IMR-90 (cell line): Measurements from ENCODE around the gene SNRNP25. TPM values are rescaled to one million over a fixed set of nuclear protein-coding genes. Genes with fewer than 3 reads are reported as not detected.

Experiments
- ATAC-seq: fragments of 200-7000 bp; cut with Tn5 transposase; 2 replicates; pipeline ENCODE4 v1.9.1; 2020; ENCODE audit warnings: low read depth, mild to moderate bottlenecking, moderate library complexity
- BruUV-seq: library from RNA; stranded (reverse); fragments of 400-500 nt; replicated peaks from 2 replicates; lab custom pipeline; 2021; lab: Mats Ljungman, UMichigan
- CTCF ChIA-PET: fragments of 300-600 bp; formaldehyde crosslinking; extraction: SDS; loops from one replicate; lab custom pipeline; 2021; ENCODE audit warnings: antibody characterized with exemption; lab: Yijun Ruan, JAX
- POLR2A ChIA-PET: fragments of 300-600 bp; sonication (Branson Sonifier 250); formaldehyde crosslinking; loops from one replicate; lab custom pipeline; 2022; ENCODE audit warnings: antibody characterized with exemption; ENCODE audit not compliant: unreplicated experiment; lab: Charles Lee
- DNase-seq: peaks from one replicate; pipeline ENCODE4 v3.0.0; 2013
- H2AFZ ChIP-seq: replicated peaks from 2 replicates; pipeline ENCODE3; 2013; ENCODE audit warnings: low read length, mild to moderate bottlenecking; ENCODE audit not compliant: poor library complexity
- H2AK5ac ChIP-seq: 2 replicates; pipeline ENCODE4 v1.6.1; 2013; ENCODE audit warnings: low read depth, low read length, inconsistent platforms
- H2AK9ac ChIP-seq: replicated peaks from 2 replicates; pipeline ENCODE3; 2013; ENCODE audit warnings: mild to moderate bottlenecking, low read depth, low read length, moderate library complexity; ENCODE audit not compliant: poor library complexity
- H2BK120ac ChIP-seq: 2 replicates; pipeline ENCODE4 v1.6.1; 2013; ENCODE audit warnings: low read depth, low read length, inconsistent platforms
- H2BK15ac ChIP-seq: 3 replicates; pipeline ENCODE4 v1.6.1; 2013; ENCODE audit warnings: low read depth, low read length, inconsistent platforms
- H2BK20ac ChIP-seq: 2 replicates; pipeline ENCODE4 v1.6.1; 2013; ENCODE audit warnings: low read depth, mild to moderate bottlenecking, inconsistent platforms, low read length, moderate library complexity
- H2BK5ac ChIP-seq: 2 replicates; pipeline ENCODE4 v1.6.1; 2013; ENCODE audit warnings: mild to moderate bottlenecking, low read depth, low read length, inconsistent platforms; ENCODE audit not compliant: poor library complexity, severe bottlenecking
- H3K14ac ChIP-seq: replicated peaks from 2 replicates; pipeline ENCODE4 v1.6.1; 2013; ENCODE audit warnings: low read depth, low read length, inconsistent platforms
- H3K18ac ChIP-seq: 2 replicates; pipeline ENCODE4 v1.6.1; 2013; ENCODE audit warnings: low read depth, low read length, control low read depth
- H3K23ac ChIP-seq: 2 replicates; pipeline ENCODE4 v1.6.1; 2013; ENCODE audit warnings: low read depth, low read length, inconsistent platforms
- H3K27ac ChIP-seq: 2 replicates; pipeline ENCODE4 v1.5.1; 2013; ENCODE audit warnings: mild to moderate bottlenecking, control low read depth, low read length; ENCODE audit not compliant: insufficient read depth
- H3K27me3 ChIP-seq: 2 replicates; pipeline ENCODE4 v1.6.1; 2013; ENCODE audit warnings: low read length; ENCODE audit not compliant: control insufficient read depth, insufficient read depth
- H3K36me3 ChIP-seq: 2 replicates; pipeline ENCODE4 v1.6.1; 2013; ENCODE audit warnings: low read length, mixed read lengths; ENCODE audit not compliant: control insufficient read depth, insufficient read depth
- H3K4ac ChIP-seq: 2 replicates; pipeline ENCODE4 v1.6.1; 2013; ENCODE audit warnings: low read depth, low read length, inconsistent platforms
- H3K4me1 ChIP-seq: 2 replicates; pipeline ENCODE4 v1.6.1; 2013; ENCODE audit warnings: low read length, mixed read lengths; ENCODE audit not compliant: control insufficient read depth, insufficient read depth
- H3K4me2 ChIP-seq: 2 replicates; pipeline ENCODE4 v1.6.1; 2013; ENCODE audit warnings: low read depth, mild to moderate bottlenecking, control low read depth, low read length, moderate library complexity
- H3K4me3 ChIP-seq: 2 replicates; pipeline ENCODE4 v1.5.1; 2013; ENCODE audit warnings: low read depth, mild to moderate bottlenecking, control low read depth, low read length, moderate library complexity; ENCODE audit not compliant: insufficient read depth
- H3K56ac ChIP-seq: 2 replicates; pipeline ENCODE4 v1.6.1; 2013; ENCODE audit warnings: low read length, inconsistent platforms; ENCODE audit not compliant: insufficient read depth; ENCODE audit errors: extremely low read depth
- H3K79me1 ChIP-seq, 2 experiments: 2 replicates each; pipeline ENCODE4 v1.6.1; 2013; ENCODE audit warnings: low read length in 2 of 2, inconsistent platforms in 1 of 2, low read depth in 1 of 2
- H3K9ac ChIP-seq: 2 replicates; pipeline ENCODE4 v1.6.1; 2013; ENCODE audit warnings: low read depth, low read length, control low read depth
- H3K9me1 ChIP-seq: 2 replicates; pipeline ENCODE4 v1.6.1; 2013; ENCODE audit warnings: low read length, inconsistent platforms; ENCODE audit not compliant: insufficient read depth
- H3K9me3 ChIP-seq: 2 replicates; pipeline ENCODE4 v1.6.1; 2013; ENCODE audit warnings: low read length; ENCODE audit not compliant: control insufficient read depth, insufficient read depth
- H4K20me1 ChIP-seq: 2 replicates; pipeline ENCODE4 v1.6.1; 2013; ENCODE audit warnings: low read length, inconsistent platforms; ENCODE audit not compliant: insufficient read depth
- H4K5ac ChIP-seq: 2 replicates; pipeline ENCODE4 v1.6.1; 2013; ENCODE audit warnings: mild to moderate bottlenecking, low read depth, low read length, control low read depth
- H4K8ac ChIP-seq, 2 experiments: 2 replicates each; pipeline ENCODE4 v1.6.1; 2013; ENCODE audit warnings: low read depth in 2 of 2, low read length in 2 of 2, control low read depth in 1 of 2, inconsistent platforms in 1 of 2
- H4K91ac ChIP-seq: 2 replicates; pipeline ENCODE4 v1.6.1; 2013; ENCODE audit warnings: low read depth, low read length, inconsistent platforms; ENCODE audit not compliant: insufficient read depth
- BHLHE40 ChIP-seq: fragments of 150-350 bp; IDR thresholded peaks from 2 replicates; pipeline ENCODE4 v1.6.1; 2016; ENCODE audit warnings: mild to moderate bottlenecking, low read depth, low read length
- CEBPB ChIP-seq: IDR thresholded peaks from 2 replicates; pipeline ENCODE4 v1.6.1; 2012; ENCODE audit warnings: low read depth, low read length, improper control_type of control experiment
- CHD1 ChIP-seq: IDR thresholded peaks from 2 replicates; pipeline ENCODE4 v1.6.1; 2012; ENCODE audit warnings: low read depth, low read length, improper control_type of control experiment
- CTCF ChIP-seq: conservative IDR thresholded peaks from 2 replicates; pipeline ENCODE4 v1.5.1; 2012; ENCODE audit warnings: mild to moderate bottlenecking, low read depth, low read length, improper control_type of control experiment
- FOS ChIP-seq: fragments of 150-350 bp; IDR thresholded peaks from 2 replicates; pipeline ENCODE4 v1.6.1; 2016; ENCODE audit warnings: low read depth, low read length
- MAFK ChIP-seq: IDR thresholded peaks from 2 replicates; pipeline ENCODE4 v1.6.1; 2012; ENCODE audit warnings: low read depth, low read length, improper control_type of control experiment
- MAZ ChIP-seq: IDR thresholded peaks from 2 replicates; pipeline ENCODE4 v1.6.1; 2012; ENCODE audit warnings: low read depth, mild to moderate bottlenecking, low read length, improper control_type of control experiment, moderate library complexity, borderline replicate concordance
- MXI1 ChIP-seq: IDR thresholded peaks from 2 replicates; pipeline ENCODE4 v1.6.1; 2012; ENCODE audit warnings: low read depth, mild to moderate bottlenecking, low read length, moderate library complexity, borderline replicate concordance
- NFE2L2 ChIP-seq: fragments of 150-350 bp; IDR thresholded peaks from 2 replicates; pipeline ENCODE4 v1.6.1; 2016; ENCODE audit warnings: low read depth, mild to moderate bottlenecking, low read length
- POLR2A ChIP-seq: IDR thresholded peaks from 2 replicates; pipeline ENCODE4 v1.6.1; 2012; ENCODE audit warnings: mild to moderate bottlenecking, low read depth, low read length
- RAD21 ChIP-seq: IDR thresholded peaks from 2 replicates; pipeline ENCODE4 v1.6.1; 2012; ENCODE audit warnings: low read length, improper control_type of control experiment
- RCOR1 ChIP-seq: IDR thresholded peaks from 2 replicates; pipeline ENCODE4 v1.6.1; 2012; ENCODE audit warnings: mild to moderate bottlenecking, low read length, improper control_type of control experiment; ENCODE audit not compliant: insufficient replicate concordance
- RFX5 ChIP-seq: IDR thresholded peaks from 2 replicates; pipeline ENCODE4 v1.8.0; 2012; ENCODE audit warnings: low read depth, mild to moderate bottlenecking, low read length, moderate library complexity
- SMC3 ChIP-seq: fragments of 150-350 bp; IDR thresholded peaks from 2 replicates; pipeline ENCODE4 v1.6.1; 2016; ENCODE audit warnings: low read depth, mild to moderate bottlenecking, antibody characterized with exemption, low read length, moderate library complexity
- USF2 ChIP-seq: fragments of 150-350 bp; IDR thresholded peaks from 2 replicates; pipeline ENCODE4 v1.6.1; 2017; ENCODE audit warnings: mild to moderate bottlenecking, antibody characterized with exemption, low read length, low read depth
- WGBS, 2 experiments: methylation state at CpG; one replicate each; pipeline versions ENCODE4 v1.1.5 to v1.1.7; 2013; ENCODE audit warnings: missing lambda C conversion rate in 2 of 2; ENCODE audit not compliant: insufficient read length in 1 of 2; ENCODE audit errors: extremely low coverage in 2 of 2; 5-methylcytosine and 5-hydroxymethylcytosine counted together
- dilution Hi-C: fragments of 300-500 bp; cut with HindIII; formaldehyde crosslinking; loops from one replicate; pipeline ENCODE4 v1.14.3; 2018; ENCODE audit warnings: low sequenced_read_pairs; ENCODE audit not compliant: unreplicated experiment
- in situ Hi-C: fragments of 300-500 bp; cut with MboI; formaldehyde crosslinking; loops from 3 replicates; pipeline ENCODE4 v1.14.3; 2019; ENCODE audit warnings: low sequenced_read_pairs, inconsistent platforms, mixed read lengths
- intact Hi-C: fragments of 100-400 bp; cut with micrococcal nuclease; formaldehyde crosslinking; loops from 2 replicates; pipeline ENCODE4 v1.10.0; 2022
- polyA plus RNA-seq, 3 experiments: library from polyadenylated mRNA; depleted of rRNA; stranded (reverse); fragments of >200 nt; gene quantifications; 2 replicates each; pipeline ENCODE4 v1.2.3, GENCODE V29; 2012; ENCODE audit warnings: low replicate concordance in 1 of 3
- total RNA-seq: library from RNA; depleted of rRNA; stranded (reverse); fragments of >200 nt; gene quantifications from 2 replicates; pipeline ENCODE4 v1.2.3, GENCODE V29; 2012

The SNRNP25 gene
- total and polyA plus RNA-seq, 2 of the 4 experiments (the other 2 are of a cell fraction), result 67.2 to 88.0 TPM

- no peak overlapping the region for H3K56ac ChIP-seq
- DNase-seq (no peak), ATAC-seq (no peak)
- no peak overlapping the region for H3K23ac ChIP-seq
- H3K27me3 ChIP-seq, result no peaks in the 10 kb centered on the region
- CTCF ChIA-PET, result interaction anchor here (1.0 to 1.1 kb wide), 2 partner anchors 32 to 35 kb away, joined by 3 to 5 read pairs; no protein-coding TSS in a partner anchor
- H4K8ac ChIP-seq, result no peak overlapping the region
- dilution Hi-C loops (no loop called here), intact Hi-C loops (no loop called here), in situ Hi-C loops (no loop called here)
- H3K79me1 ChIP-seq, result peaks cover 23 to 62% of the 10 kb centered on the region in 2 experiments
- no peak overlapping the region for H2BK120ac ChIP-seq
- no peak overlapping the region for H2BK20ac ChIP-seq
- H3K14ac ChIP-seq, result no peak overlapping the region
- H4K91ac ChIP-seq, result no peak overlapping the region
- no peak overlapping the region for H3K9ac ChIP-seq
- H2BK15ac ChIP-seq, result no peak overlapping the region
- H3K36me3 ChIP-seq, result peaks cover 72% of the 10 kb centered on the region
- H3K4me1 ChIP-seq, result peaks cover 12% of the 10 kb centered on the region; the same call in 1 of the 2 replicates
- no peaks in the 10 kb centered on the region for H3K9me3 ChIP-seq
- H2BK5ac ChIP-seq, result no peak overlapping the region
- no peak overlapping the region for H3K4me2 ChIP-seq
- TF ChIP-seq RFX5 (no peak), POLR2A (no peak), RAD21 (no peak), RCOR1 (no peak), SMC3 (no peak), CEBPB (no peak), NFE2L2 (no peak), MAZ (no peak), BHLHE40 (no peak), MXI1 (no peak), CHD1 (no peak), USF2 (no peak), MAFK (no peak), FOS (no peak), CTCF (no peak)
- no peak overlapping the region for H3K4me3 ChIP-seq
- H2AFZ ChIP-seq, result no peak overlapping the region
- POLR2A ChIA-PET, result no interaction called here
- H3K27ac ChIP-seq, result no peak overlapping the region
- H2AK9ac ChIP-seq, result no peak overlapping the region
- H3K18ac ChIP-seq, result no peak overlapping the region
- H3K4ac ChIP-seq, result no peak overlapping the region
- no TSS peak for BruUV-seq
- H3K9me1 ChIP-seq, result no peaks in the 10 kb centered on the region
- peaks cover 69% of the 10 kb centered on the region for H4K20me1 ChIP-seq
- no peak overlapping the region for H4K5ac ChIP-seq
- WGBS, 2 experiments, result 95% methylated on average over 29 of the region's 34 CpGs; no CpG with 5 or more reads in 1 of the 2 experiments
- H2AK5ac ChIP-seq, result no peak overlapping the region
Measured at GRCh38 chr16:62283-62967, 8.8 kb downstream of the SNRNP25 start.
